Fibroblast of skin of right biceps (primary cell): Measurements from ENCODE around the gene PHKG2.
"Not testable (repeated sequence)": the region's sequence is repeated elsewhere in the genome, so short reads cannot be mapped to it uniquely, and the experiment has no call there.

Experiments
- DNase-seq: peaks from one replicate; pipeline ENCODE4 v3.0.0-alpha.2; 2013

PHKG2 gene, protein sequence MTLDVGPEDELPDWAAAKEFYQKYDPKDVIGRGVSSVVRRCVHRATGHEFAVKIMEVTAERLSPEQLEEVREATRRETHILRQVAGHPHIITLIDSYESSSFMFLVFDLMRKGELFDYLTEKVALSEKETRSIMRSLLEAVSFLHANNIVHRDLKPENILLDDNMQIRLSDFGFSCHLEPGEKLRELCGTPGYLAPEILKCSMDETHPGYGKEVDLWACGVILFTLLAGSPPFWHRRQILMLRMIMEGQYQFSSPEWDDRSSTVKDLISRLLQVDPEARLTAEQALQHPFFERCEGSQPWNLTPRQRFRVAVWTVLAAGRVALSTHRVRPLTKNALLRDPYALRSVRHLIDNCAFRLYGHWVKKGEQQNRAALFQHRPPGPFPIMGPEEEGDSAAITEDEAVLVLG

GRCh38 chr16:30747799-30748633, at the start of gene PHKG2:
TSS of gene PHKG2 (plus strand) at chr16:30748425. CDS start at chr16:30748821, 396 bp downstream.
- peak; percentile 99 for DNase-seq

DNA sequence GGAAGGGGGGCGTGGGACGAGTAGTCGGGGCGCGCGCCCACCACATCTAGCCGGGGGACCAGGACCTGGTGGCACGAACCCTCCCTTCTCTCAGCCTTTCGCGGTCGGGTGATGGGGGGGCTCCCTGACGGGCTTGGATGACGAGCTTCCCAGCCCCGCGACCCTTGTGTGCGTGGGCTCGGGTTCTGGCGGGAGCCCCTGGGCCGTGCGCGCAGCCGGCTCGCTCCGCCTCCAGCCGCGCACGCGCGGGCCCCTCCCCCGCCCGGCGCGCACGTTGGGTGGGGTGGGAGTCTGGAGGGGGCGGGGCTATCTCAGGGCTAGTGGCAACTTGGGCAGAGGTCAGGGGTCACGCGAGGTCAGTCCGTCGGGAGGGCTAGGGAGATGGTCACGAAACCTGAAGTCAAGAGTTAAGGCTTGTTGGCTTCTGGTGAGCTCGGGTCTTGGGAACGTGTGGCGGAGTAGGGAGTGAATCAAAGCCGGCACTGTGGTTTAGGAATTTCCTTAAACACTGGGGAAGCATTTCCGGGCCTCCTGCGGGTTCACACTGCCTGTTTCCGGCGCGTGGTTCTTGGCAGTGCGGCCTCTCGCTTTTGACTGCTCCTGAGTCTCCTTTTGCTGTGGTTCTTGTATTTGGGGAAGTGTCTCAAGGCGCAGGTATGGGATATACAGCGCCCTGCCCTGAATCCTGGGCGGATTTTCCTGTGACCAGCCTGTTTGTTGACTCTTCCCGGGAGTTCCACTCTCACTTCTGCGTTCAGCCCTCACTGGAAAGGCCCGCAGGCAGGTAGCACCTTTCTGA, 49.2 kb upstream of the PHKG2 start, which contains the start of gene SRCAP:
Gene SRCAP (plus strand): TSS at position 356 of the 799 bp plus-strand sequence. CDS start 1,654 bp downstream, outside the sequence.
- peak; percentile 77 for DNase-seq

DNA sequence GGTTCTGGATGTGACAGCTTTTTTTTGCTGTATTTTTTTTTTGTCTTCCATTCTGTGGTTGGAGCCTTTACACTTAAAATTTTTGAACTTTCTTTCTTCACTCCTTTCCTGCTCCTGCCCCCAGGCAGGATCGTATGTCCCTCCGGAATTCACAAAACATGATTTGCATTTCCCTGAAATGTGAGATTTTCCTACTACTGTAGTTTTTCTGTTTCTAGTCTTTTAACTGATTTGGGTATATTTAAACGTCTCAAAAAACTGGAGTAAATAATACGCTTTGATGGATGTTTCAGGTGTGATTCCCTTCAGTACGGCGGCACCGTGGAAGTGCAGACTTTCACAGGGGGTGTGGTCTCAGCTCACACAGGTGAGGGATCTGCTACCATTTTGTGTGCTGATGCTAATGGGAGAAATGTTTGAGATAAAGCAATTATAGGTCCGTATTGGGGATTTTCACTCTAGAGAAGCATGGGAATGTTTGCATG, 48.6 kb upstream of the PHKG2 start:
- no peak for DNase-seq

DNA sequence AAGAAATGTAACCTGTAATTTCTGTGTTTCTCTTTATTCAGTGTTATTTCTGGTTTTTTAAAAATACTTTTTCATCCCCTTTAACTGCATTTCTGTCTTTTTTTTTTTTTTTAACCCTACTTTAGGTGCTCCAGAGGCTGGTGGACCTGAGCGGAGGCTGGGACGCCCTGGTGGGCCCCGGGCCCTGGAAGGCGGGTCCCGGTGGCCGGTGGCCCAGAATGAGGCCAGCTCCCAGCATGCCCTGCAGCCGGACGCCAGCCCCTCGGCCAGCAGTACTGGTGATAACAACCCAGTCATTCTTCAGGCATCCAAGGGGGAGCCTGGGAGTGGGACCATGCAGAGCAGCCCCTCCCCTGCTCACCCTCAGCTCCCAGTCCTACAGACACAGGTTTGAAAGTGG, 47.7 kb upstream of the PHKG2 start:
- no peak for DNase-seq

- DNase-seq: no peak
Measured at GRCh38 chr16:30700971-30701370, 47.3 kb upstream of the PHKG2 start.

GRCh38 chr16:30703071-30703470, 45.2 kb upstream of the PHKG2 start:
- DNase-seq: not testable (repeated sequence)

GRCh38 chr16:30703971-30704370, 44.3 kb upstream of the PHKG2 start:
- no peak for DNase-seq

GRCh38 chr16:30706046-30706445, 42.2 kb upstream of the PHKG2 start:
- DNase-seq: no peak

- DNase-seq: no peak
Measured at GRCh38 chr16:30710971-30711370, 37.3 kb upstream of the PHKG2 start.

GRCh38 chr16:30711712-30712111, 36.5 kb upstream of the PHKG2 start:
- no peak for DNase-seq

GRCh38 chr16:30715750-30716445, 32.3 kb upstream of the PHKG2 start:
- peak; percentile 52 for DNase-seq

- no peak for DNase-seq
Measured at GRCh38 chr16:30720086-30720485, 28.1 kb upstream of the PHKG2 start.

DNA sequence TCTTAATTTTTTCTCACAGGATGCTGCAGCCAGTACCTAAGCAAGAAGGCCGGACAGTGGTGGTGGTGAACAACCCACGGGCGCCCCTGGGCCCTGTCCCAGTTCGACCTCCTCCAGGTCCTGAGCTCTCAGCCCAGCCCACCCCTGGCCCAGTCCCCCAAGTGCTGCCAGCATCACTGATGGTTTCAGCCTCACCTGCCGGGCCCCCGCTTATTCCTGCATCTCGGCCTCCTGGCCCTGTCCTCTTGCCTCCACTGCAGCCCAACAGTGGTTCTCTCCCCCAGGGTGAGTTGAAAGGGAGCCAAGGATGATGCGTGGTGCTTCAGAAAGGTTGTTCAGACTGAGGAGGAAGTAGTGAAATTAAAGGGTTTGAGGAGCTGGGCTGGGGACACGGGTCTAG, 27.5 kb upstream of the PHKG2 start:
- DNase-seq: no peak

GRCh38 chr16:30721167-30721566, 27.1 kb upstream of the PHKG2 start:
- DNase-seq: no peak

DNA sequence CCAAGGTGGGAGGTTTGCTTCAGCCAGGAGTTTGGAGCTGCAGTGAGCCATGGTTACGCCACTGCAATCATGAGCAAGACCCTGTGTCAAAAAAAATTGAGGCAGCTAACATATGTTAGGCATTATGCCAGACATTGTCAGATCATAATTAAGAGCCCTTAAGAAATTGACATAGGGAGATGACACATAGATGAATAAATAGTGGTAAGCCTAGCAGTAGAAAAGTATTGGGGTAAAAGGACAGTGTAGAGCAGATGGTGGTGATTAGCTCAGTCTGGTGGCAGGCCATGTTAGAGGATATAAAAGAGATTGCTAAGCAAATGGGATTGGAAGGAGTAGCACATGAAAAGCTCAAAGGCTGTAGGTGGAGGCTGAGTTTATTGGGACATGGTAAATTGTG, 26.6 kb upstream of the PHKG2 start:
- peak; percentile 48 for DNase-seq

DNA sequence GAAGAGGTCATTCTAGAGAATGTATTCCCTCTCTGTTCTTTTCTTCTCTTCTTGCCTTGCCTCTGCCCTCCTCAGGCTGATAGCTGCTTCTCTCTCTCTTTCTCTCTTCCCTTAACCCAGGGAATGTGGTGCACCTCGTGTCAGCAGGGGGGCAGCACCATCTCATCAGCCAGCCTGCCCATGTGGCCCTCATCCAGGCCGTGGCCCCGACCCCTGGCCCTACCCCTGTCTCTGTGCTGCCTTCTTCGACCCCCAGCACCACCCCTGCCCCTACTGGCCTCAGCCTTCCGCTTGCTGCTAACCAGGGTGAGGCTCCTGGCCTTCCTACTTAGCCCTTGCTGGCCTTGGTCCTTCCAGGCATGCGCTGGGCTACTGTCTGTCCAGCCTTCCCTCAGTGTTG, 25.8 kb upstream of the PHKG2 start:
- DNase-seq: no peak

DNA sequence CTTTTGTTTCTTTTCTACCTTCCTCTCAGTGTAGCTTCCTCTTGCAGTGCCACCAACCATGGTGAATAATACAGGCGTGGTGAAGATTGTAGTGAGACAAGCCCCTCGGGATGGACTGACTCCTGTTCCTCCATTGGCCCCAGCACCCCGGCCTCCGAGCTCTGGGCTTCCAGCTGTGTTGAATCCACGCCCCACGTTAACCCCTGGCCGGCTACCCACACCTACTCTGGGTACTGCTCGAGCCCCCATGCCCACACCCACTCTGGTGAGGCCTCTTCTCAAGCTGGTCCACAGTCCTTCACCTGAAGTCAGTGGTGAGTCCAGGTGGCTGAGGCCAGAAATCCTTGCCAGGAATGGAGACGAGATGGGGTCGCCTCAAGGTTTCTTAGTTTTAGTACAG, 25.3 kb upstream of the PHKG2 start:
- DNase-seq: no peak

DNA sequence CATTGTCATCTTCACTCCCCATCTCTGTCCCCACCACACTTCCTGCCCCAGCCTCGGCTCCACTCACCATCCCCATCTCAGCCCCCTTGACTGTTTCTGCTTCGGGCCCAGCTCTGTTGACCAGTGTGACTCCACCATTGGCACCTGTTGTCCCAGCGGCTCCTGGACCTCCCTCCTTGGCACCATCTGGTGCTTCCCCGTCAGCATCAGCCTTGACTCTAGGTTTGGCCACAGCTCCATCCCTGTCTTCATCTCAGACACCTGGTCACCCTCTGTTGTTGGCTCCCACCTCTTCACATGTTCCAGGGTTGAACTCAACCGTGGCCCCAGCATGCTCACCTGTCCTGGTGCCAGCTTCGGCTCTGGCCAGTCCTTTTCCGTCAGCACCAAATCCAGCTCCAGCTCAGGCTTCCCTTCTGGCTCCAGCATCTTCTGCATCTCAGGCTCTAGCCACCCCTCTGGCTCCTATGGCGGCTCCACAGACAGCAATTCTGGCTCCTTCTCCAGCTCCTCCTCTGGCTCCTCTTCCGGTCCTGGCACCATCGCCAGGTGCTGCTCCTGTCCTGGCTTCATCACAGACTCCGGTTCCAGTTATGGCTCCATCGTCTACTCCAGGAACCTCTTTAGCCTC, 24.4 kb upstream of the PHKG2 start:
- DNase-seq: no peak

GRCh38 chr16:30724641-30725417, 23.4 kb upstream of the PHKG2 start:
- no peak for DNase-seq

- no peak for DNase-seq
Measured at GRCh38 chr16:30725418-30725792, 22.8 kb upstream of the PHKG2 start.

- no peak for DNase-seq
Measured at GRCh38 chr16:30728321-30728720, 19.9 kb upstream of the PHKG2 start.
